GM21515 (cell line): Measurements from ENCODE around the gene CEP290.
A peak's percentile ranks its signal among the peaks of the same experiment; 100 is the strongest.

Source experiments
- ATAC-seq: cut with Tn5 transposase; IDR thresholded peaks from one replicate; pipeline ENCODE4 v1.9.1; 2021; ENCODE audit not compliant: unreplicated experiment

The CEP290 gene

DNA sequence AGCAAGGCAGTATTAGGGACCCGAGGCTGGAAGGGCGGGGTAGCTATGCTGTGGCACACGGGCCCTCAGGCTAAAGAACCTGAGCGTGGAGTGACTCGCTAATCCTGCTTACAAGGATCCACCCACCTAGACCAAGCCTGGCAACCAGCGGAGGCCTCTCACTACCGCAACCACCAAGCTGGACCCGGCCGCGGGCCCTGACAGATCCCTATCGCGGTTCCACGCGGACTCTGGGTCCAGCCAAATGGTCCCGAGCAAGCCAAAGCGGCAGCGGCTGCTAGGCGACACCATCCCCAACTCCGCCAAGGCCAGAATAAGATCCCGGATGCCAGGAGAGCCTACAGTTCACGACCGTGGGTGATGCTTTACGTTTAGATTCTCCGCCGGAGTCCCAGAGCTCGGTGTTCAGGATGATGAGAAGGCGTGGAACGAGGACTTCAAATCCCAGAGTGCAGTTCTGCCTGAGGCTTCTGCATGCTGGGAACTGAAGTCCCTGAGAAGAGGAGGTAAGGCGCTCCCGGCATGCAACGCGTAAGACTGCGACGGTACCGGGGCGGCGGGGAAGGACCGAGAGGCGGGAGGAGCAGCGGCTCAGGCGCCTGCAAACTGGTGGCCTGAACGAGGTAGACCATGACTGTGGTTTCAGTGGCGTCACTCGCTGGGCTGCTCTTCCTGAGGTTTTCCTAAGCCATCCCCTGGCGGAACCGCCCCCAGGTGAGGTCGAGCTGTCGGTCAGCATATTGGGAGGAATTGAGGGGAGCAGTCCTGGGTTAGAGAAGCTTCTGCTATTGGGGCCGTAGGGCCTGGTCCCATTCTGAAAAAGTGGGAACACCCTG is at the start of gene CEP290, which contains the start of gene TMTC3:
Gene CEP290 (minus strand): TSS at position 315 of the 836 bp plus-strand sequence. CDS start 781 bp downstream, outside the sequence.
Gene TMTC3 (plus strand): TSS at position 534 of the 836 bp plus-strand sequence. CDS start 6,009 bp downstream, outside the sequence.
- peak; percentile 97 for ATAC-seq

- ATAC-seq, result no peak
Observed at GRCh38 chr12:88188180-88188579, 46.3 kb upstream of the CEP290 start.

GRCh38 chr12:88187571-88187970 is 45.7 kb upstream of the CEP290 start:
- ATAC-seq, result no peak

DNA sequence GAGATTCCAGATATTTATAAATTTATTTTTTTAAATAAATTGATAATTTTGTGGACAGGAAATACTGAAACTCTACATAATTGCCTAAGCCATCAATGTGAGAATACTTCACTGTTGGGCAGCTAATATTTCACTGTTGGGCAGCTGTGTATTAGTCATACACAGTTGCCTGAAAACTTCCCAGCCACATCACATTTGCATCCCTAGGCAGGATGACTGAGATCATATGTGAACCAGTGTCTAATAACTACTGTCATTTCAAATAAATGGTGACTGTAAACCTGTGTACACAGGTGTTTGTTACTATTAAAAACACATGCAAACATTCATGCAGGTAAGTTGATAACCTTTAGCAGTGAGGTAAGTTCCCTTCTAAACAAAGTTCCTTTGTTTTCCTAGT is 44.1 kb upstream of the CEP290 start:
- ATAC-seq, result no peak

DNA sequence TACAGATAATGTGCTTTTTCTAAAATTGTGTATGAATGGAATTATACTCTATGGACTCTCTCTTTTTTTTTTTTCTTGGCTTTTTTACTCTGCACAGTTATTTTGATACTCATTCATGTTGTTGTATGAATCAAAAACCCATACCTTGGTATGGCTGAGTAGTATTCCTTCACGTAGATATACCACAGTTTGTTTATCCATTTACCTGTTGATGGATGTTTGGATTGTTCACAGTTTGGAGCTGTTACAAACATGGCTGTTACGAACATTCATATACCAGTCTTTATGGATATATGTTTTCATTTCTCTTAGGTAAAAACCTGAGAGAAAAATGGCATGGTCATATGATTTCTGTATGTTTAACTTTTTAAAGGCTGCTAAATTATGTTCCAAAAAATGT is 43.4 kb upstream of the CEP290 start:
- ATAC-seq, result no peak

GRCh38 chr12:88184196-88184595 is 42.3 kb upstream of the CEP290 start:
- ATAC-seq, result no peak

DNA sequence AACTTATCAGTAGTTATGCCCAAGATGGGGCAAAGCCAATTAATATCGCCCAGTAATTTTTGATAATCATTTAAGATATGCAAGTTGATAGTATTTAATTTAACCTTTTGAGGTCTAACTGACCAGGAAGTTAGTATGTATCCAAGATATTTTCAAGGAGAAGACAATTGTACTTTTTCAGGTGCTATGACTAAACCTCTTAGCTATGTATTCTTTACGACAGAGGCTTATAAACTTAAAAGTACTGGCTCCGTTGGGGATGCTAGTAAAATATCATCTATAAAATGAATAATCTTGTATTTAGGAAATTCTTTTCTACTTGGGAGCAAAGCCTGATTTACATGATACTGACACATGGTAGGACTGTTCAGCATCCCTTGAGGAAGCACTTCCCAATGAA is 40.5 kb upstream of the CEP290 start:
- no peak for ATAC-seq

DNA sequence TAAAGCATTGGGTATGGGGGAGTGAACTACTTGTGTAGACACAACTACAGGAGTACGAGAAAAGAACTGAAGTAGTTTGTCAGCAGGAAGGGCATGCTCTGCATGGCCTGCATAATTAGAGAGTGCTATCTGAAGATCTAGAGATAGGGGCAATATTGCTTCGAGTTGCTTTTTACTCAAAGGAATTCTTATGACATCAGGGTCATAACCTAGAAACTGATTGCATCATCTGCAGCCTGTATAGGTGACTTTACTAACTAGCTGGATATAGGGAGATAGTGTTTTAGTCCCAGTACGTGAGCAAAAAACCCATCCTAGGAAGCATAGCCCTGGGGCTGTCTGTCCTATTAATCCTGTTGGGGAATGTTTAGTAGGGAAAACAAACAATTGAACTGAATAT is 40.0 kb upstream of the CEP290 start:
- ATAC-seq, result no peak

- no peak for ATAC-seq
Observed at GRCh38 chr12:88179436-88180014, 37.6 kb upstream of the CEP290 start.

- no peak for ATAC-seq
Observed at GRCh38 chr12:88175544-88175943, 33.7 kb upstream of the CEP290 start.

DNA sequence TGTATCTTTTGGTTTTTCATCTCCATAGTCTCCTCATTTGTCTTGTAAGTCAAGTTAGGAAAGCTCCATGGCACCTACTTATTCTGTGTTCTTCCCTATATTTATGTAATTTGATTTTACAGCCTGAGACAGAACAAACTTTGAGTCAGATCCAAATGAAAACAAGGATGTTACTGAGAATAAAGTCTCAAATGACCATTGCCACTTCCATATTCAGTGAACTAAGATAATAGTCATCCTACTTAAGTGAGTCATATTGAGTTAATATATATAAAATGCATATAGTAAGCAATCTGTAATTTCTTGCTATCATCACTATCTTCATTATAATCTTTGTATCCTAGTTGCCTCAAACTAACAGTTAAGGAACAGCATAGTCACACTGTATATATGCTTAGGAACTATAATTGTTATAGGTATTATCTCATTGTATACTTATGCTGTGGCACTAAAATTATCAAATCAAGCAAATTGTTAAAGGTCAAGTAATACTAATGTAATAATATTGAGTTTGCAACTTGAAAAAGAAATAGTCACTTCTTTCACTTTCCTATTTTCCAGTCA is 31.0 kb upstream of the CEP290 start:
- ATAC-seq, result no peak

GRCh38 chr12:88167384-88167783 is 25.5 kb upstream of the CEP290 start:
- no peak for ATAC-seq

DNA sequence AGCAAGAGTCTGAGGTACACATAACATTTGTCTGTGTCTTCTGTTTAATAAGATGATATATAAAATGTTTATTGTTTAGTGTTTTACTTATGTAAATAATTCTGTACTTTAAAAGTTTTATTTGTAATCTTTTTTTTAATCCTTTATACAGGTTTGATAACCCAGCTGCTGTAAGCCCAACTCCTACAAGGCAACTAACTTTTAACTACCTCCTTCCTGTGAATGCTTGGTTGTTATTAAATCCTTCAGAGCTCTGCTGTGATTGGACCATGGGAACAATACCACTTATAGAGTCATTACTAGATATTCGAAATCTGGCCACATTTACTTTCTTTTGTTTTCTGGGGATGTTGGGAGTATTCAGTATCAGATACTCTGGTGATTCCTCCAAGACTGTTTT is 24.3 kb upstream of the CEP290 start:
- ATAC-seq, result no peak

DNA sequence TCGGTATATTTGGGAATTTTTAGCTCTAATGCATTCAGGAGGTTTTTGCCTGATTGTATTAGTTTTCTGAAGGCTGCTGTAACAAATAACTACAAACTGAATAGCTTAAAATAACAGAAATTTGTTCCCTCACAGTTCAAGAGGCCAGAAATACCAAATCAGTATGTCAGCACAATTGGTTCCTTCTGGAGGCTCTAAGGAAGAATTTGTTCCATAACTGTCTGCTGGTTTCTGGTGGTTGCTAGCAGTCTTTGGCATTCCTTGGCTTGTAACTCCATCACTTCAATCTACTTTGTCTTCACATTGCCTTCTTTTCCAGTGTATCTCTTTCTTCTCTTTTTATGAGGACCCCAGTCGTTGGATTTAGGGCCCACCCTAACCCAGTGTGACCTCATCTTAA is 21.5 kb upstream of the CEP290 start:
- no peak for ATAC-seq

GRCh38 chr12:88156075-88156654 is 14.3 kb upstream of the CEP290 start:
- no peak for ATAC-seq

GRCh38 chr12:88153959-88154358 is 12.1 kb upstream of the CEP290 start:
- ATAC-seq, result no peak

GRCh38 chr12:88150063-88150462 is 8.2 kb upstream of the CEP290 start:
- no peak for ATAC-seq

GRCh38 chr12:88145567-88146505 is 3.9 kb upstream of the CEP290 start:
- no peak for ATAC-seq

- no peak for ATAC-seq
Observed at GRCh38 chr12:88144546-88145468, 2.9 kb upstream of the CEP290 start.

DNA sequence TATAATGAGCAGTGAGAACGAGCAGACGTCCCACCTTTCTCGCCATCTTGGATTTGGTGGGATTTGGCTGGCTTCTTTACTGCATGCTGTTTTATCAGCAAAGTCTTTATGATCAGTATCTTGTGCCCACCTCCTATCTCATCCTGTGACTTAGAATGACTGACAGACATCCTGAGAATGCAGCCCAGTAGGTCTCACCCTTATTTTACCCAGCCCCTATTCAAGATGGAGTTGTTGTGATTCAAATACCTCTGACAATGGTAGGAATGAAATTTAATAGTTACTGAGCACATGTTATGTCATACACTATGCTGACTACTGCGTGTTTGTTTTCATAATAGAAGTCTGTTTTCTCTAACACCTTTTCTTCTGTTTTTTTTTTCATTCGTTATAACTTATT is 2.1 kb upstream of the CEP290 start:
- no peak for ATAC-seq
